AG08395 (cell line): ENCODE data around the gene PLA1A.
"Not testable (repeated sequence)": the region's sequence is repeated elsewhere in the genome, so short reads cannot be mapped to it uniquely, and the experiment has no call there.

Source experiments
- DNase-seq: peaks from one replicate; pipeline ENCODE4 v3.0.0; 2012; ENCODE audit warnings: mixed read lengths, low spot score

The PLA1A gene

GRCh38 chr3:119597548-119598288, at the start of gene PLA1A:
Gene PLA1A, plus strand, starts transcription at chr3:119597885. Its CDS starts 29 bp downstream, at chr3:119597914.
- DNase-seq = no peak

- DNase-seq = no peak
These were observed 49.3 kb upstream of the PLA1A start for GRCh38 chr3:119548341-119548740.

GRCh38 chr3:119550192-119550910, 47.3 kb upstream of the PLA1A start:
- DNase-seq = no peak

GRCh38 chr3:119551598-119551997, 46.1 kb upstream of the PLA1A start:
- DNase-seq = no peak

- not testable (repeated sequence) for DNase-seq
These were observed 44.8 kb upstream of the PLA1A start for GRCh38 chr3:119552928-119553327.

- DNase-seq = no peak
These were observed 43.8 kb upstream of the PLA1A start for GRCh38 chr3:119553823-119554415.

GRCh38 chr3:119555309-119555735, 42.4 kb upstream of the PLA1A start:
- no peak for DNase-seq

- no peak for DNase-seq
These were observed 41.8 kb upstream of the PLA1A start for GRCh38 chr3:119555929-119556328.

GRCh38 chr3:119557192-119557876, 40.4 kb upstream of the PLA1A start:
- DNase-seq = no peak

- no peak for DNase-seq
These were observed 39.8 kb upstream of the PLA1A start for GRCh38 chr3:119557877-119558269.

- no peak for DNase-seq
These were observed 38.9 kb upstream of the PLA1A start for GRCh38 chr3:119558626-119559317.

GRCh38 chr3:119559441-119559963, 38.2 kb upstream of the PLA1A start, which contains the start of gene CD80:
Gene CD80, minus strand, starts transcription at chr3:119559614. Its CDS starts 1,886 bp downstream, at chr3:119557728.
- DNase-seq = peak; percentile 49

GRCh38 chr3:119560160-119560559, 37.5 kb upstream of the PLA1A start:
- DNase-seq = no peak

- DNase-seq = no peak
These were observed 35.3 kb upstream of the PLA1A start for GRCh38 chr3:119562307-119562961.

GRCh38 chr3:119563334-119563733, 34.4 kb upstream of the PLA1A start:
- not testable (repeated sequence) for DNase-seq

- DNase-seq = no peak
These were observed 28.5 kb upstream of the PLA1A start for GRCh38 chr3:119569156-119569555.

- DNase-seq = no peak
These were observed 27.5 kb upstream of the PLA1A start for GRCh38 chr3:119570229-119570628.

- DNase-seq = no peak
These were observed 26.5 kb upstream of the PLA1A start for GRCh38 chr3:119571230-119571629.

- no peak for DNase-seq
These were observed 26.0 kb upstream of the PLA1A start for GRCh38 chr3:119571688-119572087.

GRCh38 chr3:119575507-119575906, 22.2 kb upstream of the PLA1A start:
- DNase-seq = no peak
